Heart right ventricle (tissue), 16 donors: ENCODE measurements around the gene CEP112. TPM values are rescaled to one million over a fixed set of nuclear protein-coding genes. Genes with fewer than 3 reads are reported as not detected.
A peak's percentile ranks its signal among the peaks of the same experiment; 100 is the strongest.
"Not testable (repeated sequence)": the region's sequence is repeated elsewhere in the genome, so short reads cannot be mapped to it uniquely, and the experiment has no call there.

ENCODE experiments used
- ATAC-seq, 8 donors: fragments of 200-7000 bp; cut with Tn5 transposase; one replicate each; pipeline ENCODE4 v1.9.1; 2020; ENCODE audit warnings: mild to moderate bottlenecking in 8 of 8, moderate library complexity in 8 of 8, moderate number of reproducible peaks in 1 of 8
- DNase-seq, 2 donors: peaks; one replicate each; pipeline ENCODE4 v3.0.0-alpha.2; 2020
- H3K27ac ChIP-seq, 10 donors: fragments of 200-600 bp; sonication (generic) in 2 of 10; one replicate each; pipeline versions ENCODE4 v1.5.0 to v1.8.0; 2020 to 2022; ENCODE audit warnings: mild to moderate bottlenecking in 3 of 10
- H3K27me3 ChIP-seq, 7 donors: fragments of 200-600 bp; one replicate each; pipeline ENCODE4 v1.8.0; 2021 to 2022; ENCODE audit warnings: mild to moderate bottlenecking in 2 of 7
- H3K36me3 ChIP-seq, 9 donors: fragments of 200-600 bp; sonication (generic) in 1 of 9; one replicate each; pipeline versions ENCODE4 v1.5.0 to v1.8.0; 2020 to 2022; ENCODE audit warnings: mild to moderate bottlenecking in 2 of 9
- H3K4me1 ChIP-seq, 9 donors: fragments of 200-600 bp; sonication (generic) in 1 of 9; one replicate each; pipeline versions ENCODE4 v1.5.0 to v1.8.0; 2020 to 2022; ENCODE audit warnings: mild to moderate bottlenecking in 4 of 9
- H3K4me3 ChIP-seq, 10 donors: fragments of 200-600 bp; sonication (generic) in 2 of 10; one replicate each; pipeline versions ENCODE4 v1.5.0 to v1.8.0; 2020 to 2022; ENCODE audit warnings: mild to moderate bottlenecking in 7 of 10, moderate library complexity in 2 of 10
- H3K9me3 ChIP-seq, 11 donors: fragments of 200-600 bp in 10 of 11; sonication (generic) in 2 of 11; one replicate each; pipeline versions ENCODE4 v1.5.0 to v1.8.0; 2013 to 2022; ENCODE audit warnings: mild to moderate bottlenecking in 2 of 11, control low read depth in 1 of 11, moderate library complexity in 1 of 11
- CTCF ChIP-seq, 9 donors: fragments of 200-600 bp; sonication (generic) in 2 of 9; IDR thresholded peaks; one replicate each; pipeline versions ENCODE4 v1.5.0 to v1.8.0; 2021 to 2022; ENCODE audit warnings: antibody characterized with exemption in 9 of 9, mild to moderate bottlenecking in 5 of 9, moderate library complexity in 1 of 9
- WGBS, 2 donors: extraction: QIAGEN DNeasy Blood & Tissue Kit; methylation state at CpG; one replicate each; pipeline ENCODE4 v1.1.7; 2013; ENCODE audit warnings: inconsistent platforms in 1 of 2; 5-methylcytosine and 5-hydroxymethylcytosine counted together
- intact Hi-C, 10 donors: fragments of 100-400 bp; cut with DNase I; formaldehyde crosslinking; loops; one replicate each; pipeline versions ENCODE4 v1.11.1 to v1.14.2; 2022
- polyA plus RNA-seq, 2 donors: library from polyadenylated mRNA; stranded (reverse); fragments of 200-250 nt; gene quantifications; one replicate each; pipeline ENCODE4 v1.2.3, GENCODE V29; 2013
- total RNA-seq, 10 donors: library from RNA; stranded (reverse); fragmentation: NEBNext Ultra II Directional in 3 of 10; extraction: Animal tissue kit (Norgen Biotek cat#: 25700) in 3 of 10; gene quantifications; one replicate each; pipeline versions ENCODE4 v1.2.1 to v1.2.4, GENCODE V29; 2021 to 2023
- donor health status: Arrhythmogenic right ventricular cardiomyopathy.
- donor health status: ischemic (EF 13 %, LVEDD 7.1; RV severe dilation, severe dysfunction).
- donor health status: healthy with polysubstance abuse.
- donor health status: DM: no; HTN: yes; CAD: no.
- donor health status: DM: no; HTN: no; CAD: no.
- donor health status: ischemic (EF 25% LVEDD 6.9; RV normal size, moderate dysfunction).
- donor health status: ischemic (EF 25% LVEDD 5.7; RV mildly dilated, moderate dysfunction).
- donor health status: healthy.
- donor health status: DM: yes; HTN: yes; CAD: no.
- donor health status: Ischemic cardiomyopathy.
- donor health status: ischemic (EF 35%, LVEDD 5.7; RV mildly dilated, moderate dysfunction).
- donor health status: nonischemic (EF 11% LVEDD 7.7; RV severe dilation, severe dysfunction).
- donor health status: DM: yes; HTN: yes; CAD: no.
- donor health status: PGD.
- donor health status: ischemic (EF 29% LVEDD 5.4; RV normal size, mild dysfunction).
- donor health status: nonischemic (EF 23%, LVEDD 6.1; RV moderate dilation, normal function).

The CEP112 gene
- total and polyA plus RNA-seq, 12 donors: 6.7 to 30.0 (median 16.3) TPM

DNA sequence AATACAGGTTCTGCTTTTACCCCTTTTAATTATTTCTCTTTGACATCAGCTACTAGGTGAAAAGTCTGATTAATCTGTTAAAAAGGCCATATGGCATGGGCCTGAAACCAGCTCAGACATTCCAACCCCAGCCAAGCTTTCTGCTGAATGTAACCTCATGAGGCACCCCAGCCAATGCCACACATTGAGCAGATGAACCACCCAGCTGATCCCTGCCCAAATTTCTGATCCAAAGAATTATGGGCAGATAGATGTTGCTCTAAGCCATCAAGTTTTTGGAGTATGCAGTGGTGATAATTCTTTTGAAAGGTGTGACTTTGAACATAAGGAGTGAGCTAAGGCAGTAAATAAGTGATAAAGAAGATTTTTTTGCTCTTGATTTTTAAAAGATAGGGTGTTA, 452.9 kb downstream of the CEP112 start:
- intact Hi-C loops: loop anchor here in 1 of 10 donors (10.0 kb wide), 1 partner anchor 174 kb away; the partner anchor contains the start of gene AXIN2
- Histone ChIP-seq H3K27ac (no peak overlapping the region), H3K36me3 (peaks cover 0 to 10% (median 0%) of the 10 kb centered on the region in 9 donors), H3K9me3 (peaks cover 0 to 15% (median 0%) of the 10 kb centered on the region in 11 donors), H3K27me3 (no peaks in the 10 kb centered on the region), H3K4me1 (peaks cover 0 to 17% (median 0%) of the 10 kb centered on the region in 9 donors), H3K4me3 (no peak overlapping the region)
- no peak for ATAC-seq
- no peak for TF ChIP-seq CTCF (IDR thresholded peaks at IDR 0.05)
- no peak for DNase-seq

DNA sequence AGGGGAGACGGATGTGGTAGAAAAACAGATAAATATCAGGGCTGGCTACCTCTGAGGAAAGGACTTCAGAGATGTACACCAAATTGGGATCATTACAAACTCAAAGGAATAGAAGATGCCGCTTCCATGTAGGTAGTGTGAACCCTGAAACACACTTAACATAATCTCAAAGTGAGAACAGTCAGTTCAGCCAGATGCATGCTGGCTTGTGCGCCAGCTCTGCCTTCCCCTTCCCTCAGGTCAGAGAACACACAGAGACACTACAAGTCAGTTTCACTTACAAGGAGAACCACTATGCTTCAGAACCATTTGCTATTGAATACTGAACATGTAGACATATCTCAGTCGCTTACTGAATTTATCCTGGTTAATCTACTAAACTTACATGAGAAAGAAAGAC, 454.5 kb downstream of the CEP112 start:
- H3K4me3 ChIP-seq: no peak overlapping the region
- TF ChIP-seq CTCF (IDR thresholded peaks at IDR 0.05): no peak
- H3K4me1 ChIP-seq: peaks cover 0 to 6% (median 0%) of the 10 kb centered on the region in 9 donors
- peaks cover 0 to 10% (median 0%) of the 10 kb centered on the region in 9 donors for H3K36me3 ChIP-seq
- intact Hi-C loops: loop anchor here in 1 of 10 donors (10.0 kb wide), 1 partner anchor 173 kb away; the partner anchor contains the start of gene AXIN2
- H3K27ac ChIP-seq: peak overlapping the region in 1 of 10 donors; percentile 8
- peak in 6 of 8 donors; percentile 42 to 92 (median 58) for ATAC-seq
- 78 to 95% methylated on average over 4 of the region's 4 CpGs for WGBS, 2 donors
- H3K27me3 ChIP-seq: no peaks in the 10 kb centered on the region
- peak in 1 of 2 donors; percentile 16 for DNase-seq
- peaks cover 0 to 15% (median 0%) of the 10 kb centered on the region in 11 donors for H3K9me3 ChIP-seq

DNA sequence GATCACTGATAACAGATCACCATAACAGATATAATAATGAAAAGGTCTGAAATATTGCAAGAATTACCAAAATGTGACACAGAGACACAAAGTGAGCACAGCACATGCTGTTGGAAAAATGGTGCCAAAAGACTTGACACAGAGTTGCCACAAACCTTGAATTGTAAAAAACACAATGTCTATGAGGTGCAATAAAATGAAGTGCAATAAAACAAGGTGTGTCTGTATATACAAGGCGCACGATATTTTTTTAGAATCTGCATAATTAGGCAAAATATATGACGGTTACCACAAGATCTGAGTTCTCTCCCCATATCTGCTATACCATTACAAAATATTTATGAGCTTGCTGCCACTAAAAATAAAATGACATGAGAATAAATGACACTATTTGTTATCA, 458.6 kb downstream of the CEP112 start:
- no peak overlapping the region for H3K27ac ChIP-seq
- peaks cover 0 to 17% (median 6%) of the 10 kb centered on the region in 9 donors for H3K4me1 ChIP-seq
- intact Hi-C loops: loop anchor here in 1 of 10 donors (10.0 kb wide), 1 partner anchor 169 kb away; the partner anchor contains the start of gene AXIN2
- no peaks in the 10 kb centered on the region for H3K27me3 ChIP-seq
- no peak for TF ChIP-seq CTCF (IDR thresholded peaks at IDR 0.05)
- peaks cover 0 to 8% (median 0%) of the 10 kb centered on the region in 11 donors for H3K9me3 ChIP-seq
- H3K36me3 ChIP-seq: no peaks in the 10 kb centered on the region
- DNase-seq (no peak), ATAC-seq (no peak)
- no peak overlapping the region for H3K4me3 ChIP-seq
- WGBS, 2 donors: 98% methylated on average over 3 of the region's 3 CpGs

DNA sequence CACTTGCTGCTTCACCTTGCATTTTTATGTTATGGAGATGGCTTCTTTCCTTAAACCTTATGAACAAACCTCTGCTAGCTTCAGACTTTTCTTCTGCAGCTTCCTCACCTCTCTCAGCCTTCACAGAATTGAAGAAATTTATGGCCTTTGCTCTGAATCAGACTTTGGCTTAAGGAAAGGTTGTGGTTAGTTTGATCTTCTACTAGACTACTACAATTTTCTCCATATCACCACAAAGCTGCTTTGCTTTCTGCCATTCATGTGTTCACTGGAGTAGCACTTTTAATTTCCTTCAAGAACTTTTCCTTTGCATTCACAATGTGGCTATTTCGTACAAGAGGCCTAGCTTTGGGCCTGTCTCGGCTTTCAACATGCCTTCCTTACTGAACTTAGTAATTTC, 459.3 kb downstream of the CEP112 start:
- 96 to 97% methylated on average over 2 of the region's 2 CpGs for WGBS, 2 donors
- DNase-seq, H3K27ac ChIP-seq, H3K27me3 ChIP-seq, H3K9me3 ChIP-seq, H3K4me3 ChIP-seq, H3K36me3 ChIP-seq, ATAC-seq: not testable (repeated sequence)
- H3K4me1 ChIP-seq: peaks cover 0 to 16% (median 6%) of the 10 kb centered on the region in 9 donors
- intact Hi-C loops: loop anchor here in 1 of 10 donors (10.0 kb wide), 1 partner anchor 168 kb away; the partner anchor contains the start of gene AXIN2

GRCh38 chr17:65730711-65731169, 461.2 kb downstream of the CEP112 start:
- no peak overlapping the region for H3K27ac ChIP-seq
- H3K36me3 ChIP-seq: no peaks in the 10 kb centered on the region
- 51 to 62% methylated on average over 3 of the region's 3 CpGs for WGBS, 2 donors
- no peak for TF ChIP-seq CTCF (IDR thresholded peaks at IDR 0.05)
- DNase-seq (no peak), ATAC-seq (peak in 5 of 8 donors; percentile 29 to 64 (median 63))
- no peaks in the 10 kb centered on the region for H3K27me3 ChIP-seq
- peaks cover 0 to 8% (median 0%) of the 10 kb centered on the region in 11 donors for H3K9me3 ChIP-seq
- no peak overlapping the region for H3K4me3 ChIP-seq
- H3K4me1 ChIP-seq: peaks cover 0 to 16% (median 6%) of the 10 kb centered on the region in 9 donors
- intact Hi-C loops: loop anchor here in 1 of 10 donors (10.0 kb wide), 1 partner anchor 166 kb away; the partner anchor contains the start of gene AXIN2
